Suprapubic skin (tissue), 4 donors: ENCODE measurements around the gene SIRT5.

Experiments
- CTCF ChIP-seq, 2 donors: fragments of 200-600 bp in 1 of 2; fragments of 450-650 bp in 1 of 2; sonication (generic) in 1 of 2; IDR thresholded peaks; one replicate each; pipeline ENCODE4 v1.5.1; 2016 to 2019; ENCODE audit warnings: antibody characterized with exemption in 2 of 2, mild to moderate bottlenecking in 1 of 2, moderate library complexity in 1 of 2
- EP300 ChIP-seq: sonication (generic); formaldehyde crosslinking; IDR thresholded peaks from one replicate; pipeline ENCODE4 v1.6.1; 2017; ENCODE audit warnings: antibody characterized with exemption
- POLR2A ChIP-seq, 2 donors: fragments of 450-650 bp; IDR thresholded peaks; one replicate each; pipeline ENCODE4 v1.6.1; 2017; ENCODE audit warnings: antibody characterized with exemption in 2 of 2, mild to moderate bottlenecking in 2 of 2, moderate library complexity in 2 of 2
- POLR2AphosphoS5 ChIP-seq, 3 donors: sonication (generic); formaldehyde crosslinking; IDR thresholded peaks; one replicate each; pipeline ENCODE4 v1.6.1; 2017; ENCODE audit warnings: antibody characterized with exemption in 3 of 3

GRCh38 chr6:13524801-13525508 lies 49.4 kb upstream of the SIRT5 start:
- TF ChIP-seq CTCF (IDR thresholded peaks at IDR 0.05): no peak
- TF ChIP-seq POLR2A (IDR thresholded peaks at IDR 0.05): no peak
- TF ChIP-seq EP300: no peak
- TF ChIP-seq POLR2AphosphoS5 (IDR thresholded peaks at IDR 0.05): no peak
